HG03342 (cell line): ENCODE data around the gene SMG6.

Experiments used
- ATAC-seq: cut with Tn5 transposase; IDR thresholded peaks from one replicate; pipeline ENCODE4 v1.9.1; 2021; ENCODE audit warnings: mild to moderate bottlenecking, moderate library complexity; ENCODE audit not compliant: unreplicated experiment

Gene SMG6

DNA sequence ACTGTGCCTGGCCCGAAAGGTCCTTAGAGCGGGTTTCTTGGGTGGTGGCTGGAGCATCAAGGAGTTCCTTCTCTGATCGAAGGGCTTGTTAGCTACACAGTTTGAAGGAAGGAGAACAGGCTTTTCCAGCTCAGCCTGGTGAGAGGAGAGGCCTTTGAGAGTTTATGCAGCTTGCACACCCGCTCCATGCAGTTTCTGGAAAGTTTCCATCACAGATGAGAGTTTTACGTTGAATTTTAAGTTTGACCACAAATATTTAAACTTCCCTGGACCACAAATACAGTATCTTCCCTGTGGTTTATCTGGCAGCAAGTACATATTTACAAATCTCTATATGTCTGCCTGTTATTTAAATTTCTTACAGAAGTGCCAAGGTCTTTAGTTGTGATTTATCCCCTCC, 191.9 kb downstream of the SMG6 start:
- no peak for ATAC-seq

DNA sequence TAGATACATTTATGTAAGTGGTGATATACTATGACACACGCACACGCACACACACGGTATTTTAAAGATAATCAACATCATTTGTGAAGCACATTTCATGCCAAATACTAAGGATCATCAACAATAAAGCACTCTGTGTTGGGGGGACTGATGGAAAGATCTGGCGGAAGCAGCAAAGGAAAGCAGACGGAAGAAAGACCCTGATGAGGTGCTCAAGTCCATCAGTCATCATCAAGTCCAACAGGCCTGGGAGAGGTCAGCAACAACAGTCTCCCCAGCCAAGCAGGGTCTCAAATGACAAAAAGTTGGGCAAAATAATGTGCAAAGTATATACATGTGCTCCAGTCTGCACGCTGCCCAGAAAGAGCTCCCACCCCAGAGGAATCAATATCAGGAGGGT, 193.1 kb downstream of the SMG6 start:
- ATAC-seq, result no peak

- ATAC-seq, result no peak
These were observed 195.4 kb downstream of the SMG6 start for GRCh38 chr17:2108170-2108569.

- no peak for ATAC-seq
These were observed 196.1 kb downstream of the SMG6 start for GRCh38 chr17:2107506-2107905.

- ATAC-seq, result no peak
These were observed 196.5 kb downstream of the SMG6 start for GRCh38 chr17:2107050-2107449.

DNA sequence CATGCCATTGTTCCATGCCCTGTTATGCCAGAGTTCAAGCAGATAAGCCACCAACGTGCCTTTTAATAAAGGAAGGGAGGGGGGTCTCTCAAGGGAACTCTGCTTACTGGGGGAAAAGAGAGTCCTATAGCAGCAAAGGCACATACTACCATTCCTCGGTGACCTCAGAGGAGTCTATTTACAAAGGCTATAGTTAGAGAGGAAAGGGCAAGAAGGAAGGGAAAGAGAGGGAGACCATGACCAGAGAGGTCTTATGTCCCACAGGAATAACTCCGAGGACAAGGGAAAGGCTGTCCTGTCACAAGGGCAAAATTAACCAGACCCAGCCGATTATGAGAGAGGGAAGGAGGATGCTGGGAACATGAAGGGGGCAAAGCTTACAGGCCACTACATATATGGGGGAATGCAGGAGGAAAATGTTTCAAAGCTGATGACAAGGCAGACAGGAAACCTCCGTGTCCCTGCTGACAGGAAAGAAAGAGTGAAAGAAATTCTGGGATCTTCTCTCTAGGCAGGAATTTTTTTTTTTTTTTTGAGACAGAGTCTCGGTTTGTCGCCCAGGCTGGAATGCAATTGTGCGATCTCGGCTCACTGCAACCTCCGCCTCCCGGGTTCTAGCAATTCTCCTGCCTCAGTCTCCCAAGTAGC, 197.2 kb downstream of the SMG6 start:
- no peak for ATAC-seq

GRCh38 chr17:2105663-2106062, 197.9 kb downstream of the SMG6 start:
- ATAC-seq, result no peak

DNA sequence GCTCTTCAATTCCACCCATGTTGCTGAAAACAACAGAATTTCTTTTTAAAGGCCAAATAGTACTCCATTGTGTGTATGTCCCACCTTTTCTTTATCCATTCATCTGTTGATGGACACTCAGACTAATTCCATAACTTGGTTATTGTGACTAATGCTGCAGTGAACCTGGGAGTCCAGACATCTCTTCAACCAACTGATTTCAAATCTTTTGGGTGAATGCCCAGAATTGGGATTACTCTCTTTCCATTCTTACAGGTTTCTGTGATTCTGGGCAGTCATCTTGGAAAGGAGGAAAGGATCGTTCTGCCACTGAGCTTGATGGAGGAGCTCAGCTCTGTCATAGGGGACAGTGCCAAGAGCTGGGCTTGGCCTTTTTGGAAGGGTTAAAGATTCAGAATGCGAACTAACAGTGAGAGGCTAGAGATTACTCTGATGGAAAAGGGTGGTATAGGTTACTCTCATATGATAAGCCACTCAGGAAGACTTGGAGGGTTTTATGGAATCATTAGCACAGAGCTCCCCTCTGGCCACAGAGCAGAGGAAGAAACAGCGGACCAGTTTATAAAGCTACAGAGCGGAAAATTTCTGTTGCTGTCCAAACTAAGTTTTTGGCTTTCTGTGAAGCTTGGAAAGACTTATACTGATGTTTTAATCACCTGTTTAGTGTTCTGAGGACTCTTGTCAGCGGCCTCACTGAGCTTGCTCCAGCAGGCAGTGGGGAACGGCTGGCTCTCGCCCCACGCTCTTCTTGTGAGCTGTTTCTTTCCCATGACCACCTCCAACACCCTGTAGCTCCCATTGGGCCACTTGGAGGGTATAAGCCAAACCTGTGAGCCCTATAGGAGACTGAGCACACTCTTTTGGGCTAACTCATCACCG, 200.4 kb downstream of the SMG6 start:
- no peak for ATAC-seq

DNA sequence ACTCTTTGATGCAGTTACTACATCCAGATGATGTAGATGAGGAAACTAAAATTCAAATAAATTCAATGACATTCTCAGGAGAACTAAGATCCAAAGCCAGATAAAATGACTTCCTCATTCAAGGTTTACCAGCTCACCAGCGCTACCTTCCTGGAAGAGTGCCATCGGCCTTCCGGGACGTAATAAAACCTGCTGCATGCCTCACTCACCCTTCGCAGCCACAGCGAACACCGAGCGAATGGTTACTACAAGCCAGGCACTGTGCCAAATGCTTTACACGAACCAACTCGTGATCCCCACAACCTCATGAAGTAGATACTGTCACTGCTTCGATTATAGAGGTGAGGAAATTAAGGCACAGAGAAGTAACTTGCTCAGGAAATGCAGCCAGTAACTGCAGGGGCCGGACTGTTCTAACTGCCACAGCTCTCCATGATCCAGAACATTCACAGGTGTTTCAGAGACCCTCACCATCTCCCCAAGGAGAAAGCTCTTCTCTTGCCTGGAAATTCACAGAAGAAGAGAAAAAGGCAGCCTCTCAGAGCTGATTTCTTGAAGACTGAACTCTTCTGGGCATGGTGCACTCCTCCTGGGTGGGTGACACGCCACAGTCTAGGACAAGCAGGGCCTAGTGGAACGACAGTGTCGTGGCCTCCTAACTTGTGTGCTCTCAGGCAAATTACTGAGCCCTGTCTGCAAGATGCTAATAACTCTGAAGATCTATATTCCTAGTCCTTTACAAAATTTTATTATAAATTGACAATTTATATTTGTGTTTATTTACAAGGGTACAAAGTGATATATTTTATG, 201.9 kb downstream of the SMG6 start:
- ATAC-seq, result no peak

GRCh38 chr17:2095536-2095910, 208.1 kb downstream of the SMG6 start:
- ATAC-seq, result no peak

DNA sequence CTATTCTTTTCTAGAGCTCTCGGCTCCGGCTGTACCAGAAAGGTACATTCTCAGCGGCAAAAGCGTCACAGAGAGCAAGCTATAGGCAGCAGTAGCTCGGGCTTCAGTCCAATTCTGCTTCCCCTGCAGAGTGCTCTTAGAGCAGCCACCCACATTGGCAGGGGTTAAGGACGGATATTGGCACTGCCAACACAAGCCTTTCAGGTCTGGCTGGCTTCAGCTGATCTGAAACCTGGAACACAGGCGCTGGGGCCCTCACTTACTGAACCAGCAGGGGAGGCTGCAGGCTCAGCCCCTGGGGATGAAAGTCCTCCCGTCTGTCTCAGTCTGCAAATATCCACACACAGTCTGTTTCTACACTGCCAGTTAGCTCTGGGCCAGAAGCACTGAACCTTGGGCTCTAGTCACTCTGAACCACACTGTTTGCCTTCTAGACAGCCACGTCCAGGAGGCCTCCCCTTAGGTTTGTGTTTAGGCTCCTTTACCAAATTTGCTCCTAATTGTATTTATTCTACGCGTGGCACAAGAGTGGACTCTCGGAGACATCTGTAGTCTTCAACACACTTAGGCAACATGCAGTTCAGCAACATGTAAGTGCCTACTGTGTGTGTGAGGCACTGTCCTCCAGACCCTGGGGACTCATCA, 208.6 kb downstream of the SMG6 start:
- ATAC-seq, result no peak

GRCh38 chr17:2093349-2093748, 210.2 kb downstream of the SMG6 start:
- no peak for ATAC-seq

DNA sequence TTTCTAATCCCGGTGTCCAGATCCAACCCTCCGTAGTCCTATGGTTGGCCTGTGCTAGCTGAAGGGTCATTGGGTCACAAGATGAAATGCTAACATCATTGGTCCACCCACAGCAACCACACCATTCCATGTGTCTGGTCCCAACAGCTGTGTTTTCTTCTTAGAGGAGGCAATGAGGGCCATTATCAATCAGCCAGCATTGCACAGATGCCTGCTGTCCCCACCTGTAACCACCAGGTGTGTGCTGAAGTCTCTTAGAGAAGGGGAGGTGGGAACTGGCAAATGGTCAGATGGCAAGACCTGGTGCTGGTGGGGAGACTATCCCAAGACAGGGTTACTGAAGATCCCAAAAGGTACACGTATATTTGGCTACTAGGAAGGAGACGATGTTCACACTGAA, 211.3 kb downstream of the SMG6 start:
- ATAC-seq, result no peak

- no peak for ATAC-seq
These were observed 212.6 kb downstream of the SMG6 start for GRCh38 chr17:2090804-2091534.

GRCh38 chr17:2090210-2090641, 213.4 kb downstream of the SMG6 start:
- ATAC-seq, result no peak

DNA sequence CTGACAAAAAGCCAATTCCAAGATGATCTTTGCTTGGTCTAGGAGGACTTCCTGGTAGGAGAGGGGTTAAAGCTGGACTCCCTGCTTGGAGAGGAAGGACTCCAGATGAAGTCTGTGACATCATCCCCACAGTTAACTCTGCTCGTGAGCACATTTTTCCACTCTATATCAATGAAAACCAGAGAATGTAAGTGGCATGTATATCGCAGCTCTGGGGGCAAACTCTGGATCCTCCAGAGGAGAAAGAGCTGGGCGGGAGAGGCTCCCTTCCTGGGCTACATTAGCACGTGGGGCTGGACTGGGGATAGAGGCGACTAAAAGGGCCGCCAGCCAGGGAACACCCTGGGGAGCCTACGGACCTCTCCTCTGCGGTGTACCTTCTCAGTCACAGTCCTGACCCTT, 214.6 kb downstream of the SMG6 start:
- ATAC-seq, result peak; percentile 20

DNA sequence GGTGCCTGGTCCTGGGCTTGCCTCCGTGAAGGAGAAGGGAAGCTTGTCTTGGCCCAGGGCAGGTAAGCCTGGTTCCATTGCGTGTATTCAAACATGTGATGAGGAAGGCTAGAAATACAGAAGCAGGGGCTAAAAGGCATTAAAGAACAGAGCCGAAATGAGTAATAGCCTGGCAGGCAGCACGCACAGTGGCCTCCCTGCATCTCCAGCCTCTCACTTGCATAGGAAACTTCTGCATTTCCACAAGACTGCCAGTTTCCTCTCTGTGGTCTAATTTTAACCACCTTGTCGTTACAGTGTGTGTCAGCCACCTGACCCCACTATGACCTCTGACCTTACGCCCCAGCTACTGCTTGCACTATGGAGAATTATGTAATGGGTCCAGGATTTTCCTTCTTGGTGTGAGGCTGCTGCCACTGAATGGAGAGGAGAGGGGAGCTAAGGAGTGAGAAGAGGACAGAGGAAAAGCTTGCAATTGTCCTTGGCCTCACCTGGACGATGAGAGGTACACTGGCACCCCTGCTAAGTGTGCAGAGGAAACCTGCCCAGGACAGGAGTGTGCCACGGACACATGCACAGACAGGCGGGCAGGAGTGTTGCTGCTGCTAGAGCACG, 215.9 kb downstream of the SMG6 start:
- ATAC-seq, result no peak

- ATAC-seq, result no peak
These were observed 217.3 kb downstream of the SMG6 start for GRCh38 chr17:2086306-2086705.

DNA sequence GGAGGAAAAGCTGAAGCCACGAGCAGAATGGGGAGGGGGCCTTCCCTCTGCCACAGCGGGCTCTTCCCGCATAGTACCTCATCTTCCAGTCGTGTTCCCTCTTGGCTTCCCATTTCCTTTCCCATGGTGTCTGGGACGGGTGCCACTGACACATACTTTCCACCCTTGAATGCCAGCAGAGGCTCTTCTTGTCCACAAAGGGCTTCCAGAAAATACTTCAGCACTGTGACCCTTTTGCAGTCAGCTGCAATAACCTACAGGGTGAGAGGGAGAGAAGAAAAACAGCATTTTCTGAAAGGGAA, 218.0 kb downstream of the SMG6 start:
- ATAC-seq, result no peak
